ENCODE results near the gene NFX1.

- TF ChIP-seq CTCF (IDR thresholded peaks at IDR 0.05), result no peak
- TF ChIP-seq POLR2A (IDR thresholded peaks at IDR 0.05), result no peak
- TF ChIP-seq POLR2AphosphoS5 (IDR thresholded peaks at IDR 0.05), result peak; percentile 44
Observed at GRCh38 chr9:33320568-33321261, 30.4 kb downstream of the NFX1 start.
